Hindlimb muscle (tissue), 1 donor: ENCODE data around the gene GRIN2C. TPM values are rescaled to one million over a fixed set of nuclear protein-coding genes. Genes with fewer than 3 reads are reported as not detected.

Experiments
- DNase-seq: peaks from one replicate; pipeline ENCODE4 v3.0.0-alpha.2; 2013
- polyA plus RNA-seq: library from polyadenylated mRNA; unstranded; fragments of 120-200 nt; gene quantifications from one replicate; pipeline ENCODE4 v1.2.1, GENCODE V29; 2013; ENCODE audit not compliant: insufficient read length

The GRIN2C gene
- polyA plus RNA-seq, 1 donor: 0.93 TPM

DNA sequence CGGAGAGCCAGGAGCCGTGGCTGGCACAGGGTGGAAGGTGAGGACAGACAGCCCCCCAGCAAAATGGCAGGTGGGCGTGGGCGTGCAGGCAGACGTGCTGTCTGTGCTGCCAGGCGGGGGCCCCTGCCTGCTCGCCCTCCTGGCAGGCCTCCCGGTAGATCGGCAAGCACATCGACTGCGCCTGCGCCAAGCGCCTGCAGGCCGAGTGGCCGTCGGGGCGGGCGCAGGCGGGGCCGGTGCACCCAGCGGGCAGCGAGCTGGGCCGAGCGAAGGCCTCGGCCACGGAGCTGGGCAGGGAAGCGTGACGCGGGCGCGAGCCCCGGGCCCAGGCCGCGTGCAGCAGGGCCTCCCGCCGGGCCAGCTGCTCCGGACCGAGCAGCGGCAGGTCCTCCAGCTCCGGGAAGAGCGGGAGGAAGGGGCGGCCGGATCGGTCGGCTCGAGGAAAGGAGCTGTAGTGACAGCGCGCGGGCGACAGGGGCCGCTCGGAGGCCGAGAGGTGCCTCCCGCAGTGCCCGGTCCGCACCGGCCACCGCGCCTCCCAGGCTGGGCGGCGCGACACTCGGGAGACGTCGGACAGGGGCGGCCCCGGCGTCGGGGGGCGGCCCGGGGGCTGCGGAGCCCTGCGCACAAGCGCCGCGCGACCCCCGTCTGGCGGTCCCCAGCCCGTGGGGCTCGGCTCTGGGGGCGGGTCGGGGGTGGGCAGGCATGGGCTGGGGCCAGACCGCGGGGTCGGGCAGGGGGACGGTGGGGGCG, 16.9 kb downstream of the GRIN2C start:
- DNase-seq: peak; percentile 71

DNA sequence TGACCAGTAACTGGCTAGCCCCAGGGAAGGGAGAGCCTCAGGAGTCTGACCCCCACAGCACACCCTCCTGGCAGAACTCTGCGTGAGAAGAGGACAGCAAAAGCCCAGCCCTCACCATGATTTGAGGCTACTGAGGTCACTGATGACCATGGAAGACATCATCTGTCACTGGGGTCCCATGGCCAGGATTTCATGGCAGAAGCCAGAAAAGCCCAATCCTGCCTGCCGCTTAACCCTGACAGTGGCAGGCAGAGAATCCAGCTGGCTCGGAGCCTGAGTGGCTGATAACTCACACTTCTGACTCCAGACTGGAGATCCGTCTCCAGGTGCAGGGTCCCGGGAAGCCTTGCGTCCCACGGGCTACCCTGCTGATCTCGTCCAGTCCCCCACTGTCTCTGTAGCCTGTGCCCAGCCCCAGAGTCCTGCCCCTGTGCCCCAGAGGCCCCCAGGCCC, 17.5 kb downstream of the GRIN2C start:
- DNase-seq: no peak

DNA sequence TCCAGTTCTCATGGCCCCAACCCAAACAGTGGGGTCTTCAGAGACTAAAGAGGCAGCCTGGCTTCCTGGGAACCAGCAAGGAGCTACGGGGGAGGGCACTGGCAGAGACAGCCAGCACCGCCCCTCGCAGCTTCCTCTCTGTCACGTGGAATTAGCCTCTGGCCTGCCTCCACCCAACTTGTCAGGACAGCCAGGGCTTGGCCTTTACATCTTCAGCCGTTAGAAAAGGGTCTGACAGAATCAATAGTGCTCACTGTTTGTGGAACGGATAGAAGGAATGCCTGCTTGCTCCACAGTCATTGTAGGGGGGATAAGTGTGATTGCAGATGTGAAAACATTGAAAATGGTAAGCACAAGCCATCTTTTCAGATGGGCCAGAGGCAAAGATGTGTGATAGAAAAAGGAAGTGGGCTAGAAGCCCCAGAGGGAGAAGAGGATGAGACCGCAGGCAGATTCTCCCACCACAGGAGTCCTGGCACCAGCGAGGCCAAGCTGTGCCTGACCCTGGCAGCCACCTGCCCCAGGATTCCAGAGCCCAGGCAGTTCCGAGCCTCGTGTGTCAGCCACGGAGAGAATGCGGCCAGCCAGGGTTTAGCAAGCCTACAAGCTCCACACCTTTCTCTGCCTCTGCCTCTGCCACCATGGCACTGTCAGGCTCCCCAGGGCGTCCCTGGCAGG, 18.6 kb downstream of the GRIN2C start:
- peak; percentile 81 for DNase-seq

DNA sequence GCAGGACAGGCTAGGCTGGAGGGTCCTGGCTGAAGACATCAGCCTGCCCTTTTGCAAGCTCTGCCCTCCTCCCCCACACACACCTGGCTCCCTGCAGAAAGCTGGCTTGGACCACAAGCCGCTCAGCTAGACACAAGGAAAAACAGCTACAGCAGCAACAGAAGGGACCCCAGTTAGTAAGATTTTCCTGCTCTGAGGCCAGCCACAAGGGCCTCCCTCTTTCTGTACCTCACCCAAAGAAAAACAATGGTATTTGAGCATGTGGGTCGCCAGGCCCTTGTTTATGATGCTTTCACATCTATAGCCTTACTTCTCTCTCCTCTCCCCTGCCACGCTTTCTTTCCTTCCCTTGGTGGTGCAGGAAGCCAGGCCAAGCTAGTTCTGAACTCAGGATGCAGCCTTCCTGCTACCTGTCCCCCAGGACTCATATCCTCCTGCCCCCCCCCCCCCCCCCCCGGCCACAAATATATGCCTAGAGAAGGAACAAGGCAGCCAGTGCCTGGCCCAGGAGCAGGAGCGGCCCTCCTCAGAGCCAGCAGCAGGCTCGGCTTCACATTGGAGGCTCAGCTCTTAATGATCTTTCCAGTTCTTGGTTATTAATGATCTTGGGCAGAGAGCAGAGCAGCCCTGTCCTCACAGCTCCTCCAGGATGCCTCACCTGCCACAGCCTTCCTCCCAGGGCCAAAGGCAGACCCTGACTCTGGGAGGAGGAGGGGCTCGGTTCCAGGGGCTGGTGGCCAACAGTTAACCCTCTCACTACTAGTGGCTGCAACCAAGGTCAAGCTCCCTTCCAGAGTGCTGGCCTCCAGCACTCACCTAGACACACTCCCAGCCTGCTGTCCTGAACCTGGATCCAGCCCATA, 19.5 kb downstream of the GRIN2C start:
- peak; percentile 74 for DNase-seq

DNA sequence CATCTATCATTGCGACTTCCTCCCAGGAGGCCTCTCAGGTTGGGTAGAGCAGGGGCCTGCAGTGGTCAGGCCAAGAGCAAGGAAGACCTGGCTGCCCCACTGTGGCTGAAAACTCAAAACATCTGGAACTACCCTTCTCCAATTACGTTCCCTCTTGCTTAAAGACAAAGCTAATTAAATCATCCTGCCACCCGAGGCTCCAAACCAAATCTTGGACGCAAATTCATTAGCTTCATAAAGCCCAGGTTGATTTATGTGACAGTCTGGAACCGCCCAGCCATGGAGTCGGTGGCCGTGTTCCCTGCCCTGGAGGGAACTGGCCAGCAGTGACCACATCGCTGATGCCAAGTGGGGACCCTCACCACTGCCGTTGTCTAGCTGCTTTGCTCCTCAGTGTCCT, 21.4 kb downstream of the GRIN2C start:
- no peak for DNase-seq

DNA sequence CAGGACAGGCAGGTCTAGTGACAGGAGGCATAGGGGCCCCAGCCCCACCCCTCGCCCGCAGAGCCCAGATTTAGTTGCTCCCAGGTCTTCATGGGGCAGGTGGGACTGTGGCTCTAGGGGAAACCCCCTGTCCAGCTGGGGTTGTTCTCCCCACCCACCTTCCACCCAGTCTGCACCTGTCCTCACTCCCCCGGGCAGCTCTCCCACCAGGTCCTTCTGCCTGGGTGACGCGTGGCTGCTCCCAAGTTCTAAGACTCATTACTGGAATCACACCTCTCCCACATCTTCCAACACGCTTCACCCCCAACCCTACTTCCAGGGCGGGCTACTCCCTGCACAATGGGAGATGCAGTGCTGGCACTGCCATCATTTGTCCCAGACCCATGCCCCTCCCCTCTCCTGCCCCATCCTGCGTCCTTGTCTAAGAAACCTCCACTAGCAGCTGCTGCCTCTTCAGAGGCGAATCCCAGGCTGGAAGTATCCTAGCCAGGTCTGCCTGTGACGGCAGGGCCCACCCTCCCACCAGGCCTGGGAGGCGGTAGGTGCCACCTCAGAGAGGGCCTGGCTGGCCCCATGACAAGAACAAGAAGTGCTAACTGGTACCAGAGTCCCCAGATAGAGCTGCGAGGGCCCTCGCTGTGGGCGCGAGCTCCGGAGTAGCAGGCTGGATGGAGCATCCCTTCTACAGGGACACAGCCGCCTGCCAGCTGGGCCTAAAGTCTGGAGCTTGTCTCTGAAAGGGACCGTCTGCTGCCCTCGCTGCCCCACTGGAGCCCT, 22.8 kb downstream of the GRIN2C start:
- no peak for DNase-seq

DNA sequence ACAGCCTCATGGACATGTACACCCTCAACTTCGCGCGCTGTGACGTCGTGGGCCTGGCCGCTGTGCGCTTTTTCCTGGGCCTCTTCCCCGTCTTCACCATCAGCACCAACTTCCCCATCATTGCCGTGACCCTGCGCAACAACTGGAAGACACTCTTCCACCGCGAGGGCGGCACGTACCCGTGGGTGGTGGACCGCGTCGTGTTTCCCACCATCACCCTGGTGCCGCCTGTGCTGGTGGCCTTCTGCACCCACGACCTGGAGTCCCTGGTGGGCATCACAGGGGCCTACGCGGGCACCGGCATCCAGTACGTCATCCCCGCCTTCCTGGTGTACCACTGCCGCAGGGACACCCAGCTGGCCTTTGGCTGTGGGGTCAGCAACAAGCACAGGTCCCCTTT, 23.5 kb downstream of the GRIN2C start:
- DNase-seq: no peak

DNA sequence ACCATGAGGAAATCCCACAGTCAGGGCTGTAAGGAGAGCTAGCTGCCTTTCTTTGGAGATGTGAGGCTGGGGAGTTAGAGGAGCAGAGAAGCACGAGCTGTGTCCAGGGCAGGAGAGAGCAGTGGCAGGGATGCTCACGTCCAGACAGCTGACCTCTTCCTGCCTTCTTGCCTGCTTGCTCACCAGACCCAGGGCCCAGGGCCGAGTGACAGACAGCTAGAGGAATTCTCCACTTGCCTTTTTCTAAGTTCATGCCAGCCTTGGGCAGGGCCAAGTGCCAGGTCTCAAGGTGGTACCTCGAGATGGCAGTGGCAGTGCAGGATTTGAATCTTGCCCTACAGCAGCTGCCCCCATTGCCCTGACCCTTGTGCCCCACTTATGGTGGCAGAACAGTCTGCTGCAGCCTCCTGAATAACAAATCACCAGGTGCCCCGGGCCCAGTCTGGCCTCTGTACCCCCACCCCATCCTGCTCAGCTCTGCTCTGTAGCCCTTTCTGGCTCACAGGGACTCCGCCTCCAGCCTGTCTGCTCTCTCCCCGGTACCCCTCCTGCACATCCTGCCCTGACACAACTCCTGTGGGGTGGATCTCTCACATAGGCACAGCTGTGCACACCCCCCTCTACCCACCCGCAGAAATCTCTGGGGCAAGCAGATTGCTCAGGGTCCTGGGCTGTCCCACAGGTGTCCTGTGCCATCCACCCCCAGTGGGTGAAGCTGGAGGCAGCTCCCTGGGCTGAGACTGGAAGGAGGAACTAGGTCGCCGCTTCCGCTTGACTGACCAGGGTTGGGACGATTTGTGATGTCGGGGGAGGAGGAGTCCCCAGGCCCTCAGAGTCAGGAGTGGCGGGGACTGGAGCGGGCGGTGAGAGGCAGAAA, 25.9 kb downstream of the GRIN2C start:
- no peak for DNase-seq

DNA sequence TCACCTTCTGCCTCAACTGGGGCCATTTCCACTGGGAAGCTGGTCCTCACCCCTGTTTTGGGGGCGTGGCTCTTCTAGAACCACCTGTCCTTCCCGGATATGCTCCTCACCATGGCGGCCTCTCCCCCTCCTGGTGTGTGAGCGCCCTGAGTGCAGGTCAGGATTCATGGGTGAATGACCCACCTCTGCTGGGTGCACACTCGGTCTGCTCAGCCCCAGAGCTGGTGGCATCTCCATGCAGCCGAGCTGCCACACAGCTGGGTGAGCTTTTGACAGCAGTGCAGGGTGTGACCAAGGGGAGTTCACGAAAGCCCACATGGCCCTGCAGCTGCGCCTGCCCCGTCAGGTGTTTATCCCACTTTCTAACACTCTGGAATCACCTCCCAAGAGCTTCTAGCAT, 27.3 kb downstream of the GRIN2C start:
- DNase-seq: no peak

DNA sequence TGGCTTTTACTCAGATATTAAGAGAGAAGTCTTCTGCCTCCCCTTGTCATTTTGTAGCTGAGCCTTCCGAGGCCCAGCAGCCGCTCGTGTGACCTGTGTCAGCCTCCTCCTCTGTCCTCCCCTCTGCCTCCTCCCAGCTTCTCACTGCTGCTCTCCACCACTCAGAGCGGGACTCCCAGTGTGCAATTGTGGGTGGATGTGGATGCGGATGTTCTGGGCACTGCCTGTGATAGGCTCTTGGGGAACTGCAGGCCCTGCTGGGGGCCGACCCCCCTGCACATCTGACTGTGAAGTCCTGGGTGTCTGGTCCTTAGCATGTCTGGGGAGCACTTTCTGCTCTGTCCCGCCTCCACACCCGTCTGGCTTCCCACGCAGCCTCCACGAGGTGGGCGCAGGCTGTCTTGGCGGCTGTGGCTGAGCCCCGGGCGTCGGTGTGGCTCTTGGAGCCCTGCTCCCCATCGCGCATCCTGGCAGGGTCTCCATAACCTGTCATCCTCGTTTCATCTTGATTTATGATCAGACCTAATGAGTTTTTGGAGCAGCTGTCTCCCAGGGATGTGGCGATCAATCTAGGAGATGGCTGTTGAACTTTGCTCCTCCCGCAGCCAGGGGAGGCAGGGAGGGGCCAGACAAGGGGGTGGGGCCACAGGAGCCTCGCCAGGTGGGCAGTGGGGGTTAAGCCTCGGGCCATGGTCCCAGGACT, 28.1 kb downstream of the GRIN2C start:
- no peak for DNase-seq

DNA sequence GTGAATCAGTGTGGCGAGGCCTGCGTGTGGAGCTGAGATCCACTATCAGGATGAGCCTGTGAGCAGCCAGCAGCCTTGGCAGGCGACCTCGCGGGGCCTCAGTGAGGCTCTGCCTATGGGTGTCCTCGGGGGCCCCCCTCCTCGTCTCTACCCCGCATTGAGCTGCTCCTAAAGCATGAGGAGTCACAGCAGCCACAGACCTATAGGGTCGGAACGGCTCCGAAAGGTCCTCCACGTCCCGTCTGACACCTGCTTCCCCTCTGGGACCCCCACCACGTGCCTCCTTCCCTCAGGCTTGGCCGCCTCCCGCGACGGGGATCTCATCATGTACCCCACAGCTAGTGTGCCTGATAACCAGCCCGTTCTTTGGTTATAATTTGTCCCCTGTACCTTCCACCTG, 28.8 kb downstream of the GRIN2C start:
- no peak for DNase-seq

DNA sequence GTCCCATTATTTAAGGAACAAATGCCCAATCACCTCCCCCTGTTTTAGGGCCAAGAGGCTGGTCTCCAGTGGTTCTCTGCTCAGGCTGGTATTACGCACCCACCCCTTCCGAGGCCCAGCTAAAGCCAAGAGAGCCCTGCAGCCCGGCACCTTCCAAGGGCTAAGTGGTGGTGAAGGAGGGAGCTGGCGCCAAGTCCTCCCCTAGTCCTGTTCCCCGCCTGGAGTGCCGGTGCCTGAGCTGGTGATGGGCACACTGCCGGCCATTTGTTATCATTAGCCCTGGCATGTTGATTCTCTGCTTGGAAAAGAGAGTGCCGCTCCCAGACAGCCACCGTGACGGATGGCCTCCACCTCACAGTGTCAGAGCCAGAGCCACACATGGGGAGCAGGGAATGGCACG, 31.9 kb downstream of the GRIN2C start:
- no peak for DNase-seq

DNA sequence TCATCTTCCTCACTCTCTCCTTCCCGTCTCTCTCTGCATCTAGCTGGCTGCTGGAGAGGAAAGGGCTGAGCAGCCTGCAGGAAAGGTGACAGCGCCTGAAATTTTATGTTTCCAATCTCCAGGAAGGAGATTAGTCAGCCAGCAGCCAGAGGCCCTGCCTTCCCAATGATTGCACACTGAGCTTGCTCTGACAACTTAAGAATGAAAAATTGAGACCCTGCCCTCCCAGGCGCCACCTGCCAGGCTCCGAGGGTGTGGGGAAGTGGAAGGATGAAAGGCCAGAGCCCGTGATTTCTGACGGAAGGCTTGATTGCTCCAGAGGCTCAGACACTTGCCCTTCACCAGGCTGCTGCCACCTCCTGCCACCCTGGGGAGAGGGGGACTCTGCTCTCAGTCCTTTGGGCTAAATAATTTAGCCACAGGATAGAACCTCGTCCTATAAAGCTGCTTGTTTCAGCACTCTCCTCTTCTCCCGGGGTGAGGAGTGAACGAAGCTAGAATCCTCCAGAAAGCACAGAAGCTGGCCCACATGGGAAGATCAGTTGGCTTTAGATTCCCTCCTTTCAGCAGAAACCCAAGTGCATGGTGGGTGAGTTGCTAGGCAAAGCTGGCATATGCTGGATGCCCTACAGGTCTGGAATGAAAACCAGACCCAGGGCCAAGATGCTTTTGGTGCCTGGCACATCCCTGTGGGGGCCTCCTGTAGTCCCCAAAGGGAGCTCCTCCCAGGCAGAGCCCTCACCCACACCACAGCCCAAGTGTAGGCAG, 33.5 kb downstream of the GRIN2C start:
- DNase-seq: no peak

DNA sequence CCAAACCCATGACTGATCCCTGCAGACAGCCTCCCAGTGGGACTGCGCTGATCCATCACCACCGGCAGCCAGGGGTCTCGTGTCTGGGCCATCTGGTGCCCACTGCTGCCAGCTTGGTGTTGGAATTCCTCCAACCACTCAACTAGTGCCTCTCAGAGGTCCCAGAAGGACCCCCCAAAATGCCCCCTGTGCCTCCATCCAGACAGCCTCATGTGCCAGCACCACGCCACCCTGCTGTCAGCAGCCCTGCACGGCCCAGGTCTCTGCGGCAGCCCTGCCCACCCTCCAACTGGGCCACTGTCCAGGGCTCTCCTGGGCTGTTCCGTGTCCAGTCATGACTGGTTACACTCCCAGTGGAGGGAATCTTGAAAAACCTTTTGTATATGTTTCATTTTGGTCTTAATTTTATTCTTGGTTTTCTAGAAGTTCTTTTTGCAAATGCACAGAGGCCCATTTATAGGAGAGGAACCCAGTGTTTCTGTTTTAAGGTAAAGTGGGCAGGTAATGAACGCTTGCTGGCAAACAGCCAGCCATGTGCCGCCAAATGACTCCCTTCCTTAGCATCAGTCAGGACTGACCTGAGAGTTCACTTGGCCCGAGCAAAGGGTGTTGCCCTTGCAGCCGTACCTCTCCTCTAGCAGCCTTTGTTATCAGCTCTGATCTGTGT, 34.6 kb downstream of the GRIN2C start:
- no peak for DNase-seq

DNA sequence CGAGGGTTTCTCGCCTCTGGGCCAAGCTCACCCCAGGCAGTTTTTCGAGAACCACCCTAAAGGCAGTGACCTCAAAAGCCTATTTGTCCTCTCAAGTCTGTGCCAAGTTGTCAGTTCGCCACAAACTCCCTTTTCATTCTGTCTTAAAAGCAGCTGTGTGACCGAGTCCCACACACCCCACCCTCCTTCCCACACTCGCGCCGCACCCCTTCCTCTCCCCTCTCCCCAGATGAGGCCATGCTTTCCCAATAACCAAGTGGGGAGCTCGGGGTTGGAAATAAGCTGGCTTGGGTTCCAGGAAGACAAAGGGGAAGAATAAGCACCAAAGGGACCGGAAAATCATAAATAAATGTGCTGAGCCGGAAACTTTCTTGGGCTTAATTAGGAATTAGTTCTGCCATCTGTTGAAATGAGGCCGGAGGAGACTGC, 36.7 kb downstream of the GRIN2C start:
- peak; percentile 31 for DNase-seq

DNA sequence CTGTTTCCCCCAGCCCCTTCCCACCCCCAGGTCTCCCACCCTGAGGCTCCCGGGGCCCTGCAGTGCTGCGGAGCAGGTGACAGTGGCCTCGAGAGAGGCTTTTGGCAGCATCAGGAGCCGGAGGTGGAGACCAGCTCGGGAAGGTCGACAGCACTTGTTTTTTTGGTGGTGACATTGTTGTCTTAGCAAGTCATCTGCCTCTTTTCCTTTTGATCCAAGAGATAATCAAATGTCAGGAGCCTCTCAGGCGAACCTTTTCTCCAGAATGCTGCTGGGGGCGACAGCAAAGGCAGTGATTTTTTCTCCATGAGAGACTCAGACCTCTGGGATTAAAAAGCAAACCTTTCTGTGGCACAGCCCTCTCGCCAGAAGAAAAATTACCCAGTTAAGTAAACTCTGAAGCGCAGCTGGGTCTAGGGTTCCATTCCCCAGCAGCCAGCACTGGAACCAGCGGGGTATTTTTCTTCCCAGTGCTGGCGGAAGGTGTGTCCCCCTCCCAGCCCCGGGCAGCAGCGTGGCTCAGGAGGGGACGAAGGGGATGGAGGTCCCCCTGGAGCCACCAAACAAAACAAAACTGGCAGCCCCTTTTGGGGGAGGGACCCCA, 37.2 kb downstream of the GRIN2C start:
- DNase-seq: no peak

DNA sequence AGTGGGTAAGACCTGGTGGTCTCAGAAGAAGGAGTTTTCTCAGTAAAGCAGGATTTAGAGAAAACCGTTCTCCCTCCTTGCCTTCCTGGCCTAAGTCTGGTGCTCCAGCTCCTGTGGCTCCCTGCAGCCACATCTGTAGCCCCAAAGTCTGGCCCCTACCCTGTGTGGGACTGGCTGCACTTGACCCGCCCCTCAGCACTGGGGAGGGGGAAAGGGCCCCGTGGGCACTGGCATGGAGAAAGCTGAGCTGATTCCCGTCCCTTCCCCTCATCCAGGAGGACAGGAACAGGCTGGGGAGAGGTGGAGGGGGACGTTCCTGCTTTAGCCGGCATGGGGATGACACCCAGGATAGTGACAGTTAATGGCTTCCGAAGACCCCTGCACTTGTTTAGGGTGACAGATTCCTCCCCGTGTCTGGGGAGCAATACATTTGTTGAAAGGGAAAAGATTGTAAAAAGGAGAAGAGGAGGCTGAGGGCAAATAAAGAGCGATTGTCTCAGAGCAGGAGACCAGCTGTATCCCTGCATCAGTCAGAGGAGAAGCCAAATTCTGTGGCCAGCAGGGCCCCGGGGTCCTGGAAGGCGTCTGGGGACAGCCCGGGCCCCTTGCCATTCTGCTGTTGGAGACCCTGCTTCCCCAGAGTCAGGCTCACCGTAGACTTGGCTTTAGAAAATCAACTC, 37.9 kb downstream of the GRIN2C start:
- no peak for DNase-seq

DNA sequence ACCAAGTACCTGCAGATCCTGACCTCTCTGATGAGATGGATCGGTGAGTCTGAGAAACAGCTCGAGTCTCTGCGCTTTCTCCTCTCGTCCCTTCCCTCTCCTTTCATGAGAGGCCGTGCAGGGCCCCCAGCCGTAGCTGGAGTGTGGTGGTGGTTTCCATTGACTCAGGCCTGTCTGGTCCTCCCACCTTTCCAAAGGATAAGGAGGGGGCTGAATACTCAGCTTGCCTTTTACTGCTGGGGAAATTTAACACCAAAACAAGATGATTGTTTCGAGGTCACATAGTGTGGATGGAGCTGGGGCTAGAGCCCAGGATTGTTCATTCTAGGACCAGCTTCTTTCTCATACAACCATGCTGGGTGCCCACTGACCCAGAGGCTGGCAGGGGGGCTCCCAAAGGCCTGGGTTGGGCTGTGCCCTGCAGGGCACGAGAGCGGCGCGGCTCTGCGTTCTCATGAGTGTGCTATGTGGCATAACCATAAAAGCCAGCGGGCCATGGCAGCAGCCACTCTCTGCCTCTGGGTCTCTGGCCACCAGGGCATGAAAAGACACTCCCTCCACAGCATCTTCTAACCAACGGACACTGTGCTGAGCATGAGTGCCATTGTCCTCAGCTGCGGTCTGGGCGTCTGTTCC, 39.8 kb downstream of the GRIN2C start:
- DNase-seq: no peak
